ENCODE measurements around the gene KLLN.

GRCh38 chr10:87829986-87830729 is 33.2 kb downstream of the KLLN start:
- TF ChIP-seq CTCF (IDR thresholded peaks at IDR 0.05) (no peak), POLR2A (IDR thresholded peaks at IDR 0.05) (no peak)
